COR-L47 (cell line): Measurements from ENCODE around the gene TMEM201.
"Not testable (repeated sequence)": the region's sequence is repeated elsewhere in the genome, so short reads cannot be mapped to it uniquely, and the experiment has no call there.

Source experiments
- DNase-seq: peaks from one replicate; lab custom pipeline; 2025; lab: John Stamatoyannopoulos, UW

The TMEM201 gene, protein sequence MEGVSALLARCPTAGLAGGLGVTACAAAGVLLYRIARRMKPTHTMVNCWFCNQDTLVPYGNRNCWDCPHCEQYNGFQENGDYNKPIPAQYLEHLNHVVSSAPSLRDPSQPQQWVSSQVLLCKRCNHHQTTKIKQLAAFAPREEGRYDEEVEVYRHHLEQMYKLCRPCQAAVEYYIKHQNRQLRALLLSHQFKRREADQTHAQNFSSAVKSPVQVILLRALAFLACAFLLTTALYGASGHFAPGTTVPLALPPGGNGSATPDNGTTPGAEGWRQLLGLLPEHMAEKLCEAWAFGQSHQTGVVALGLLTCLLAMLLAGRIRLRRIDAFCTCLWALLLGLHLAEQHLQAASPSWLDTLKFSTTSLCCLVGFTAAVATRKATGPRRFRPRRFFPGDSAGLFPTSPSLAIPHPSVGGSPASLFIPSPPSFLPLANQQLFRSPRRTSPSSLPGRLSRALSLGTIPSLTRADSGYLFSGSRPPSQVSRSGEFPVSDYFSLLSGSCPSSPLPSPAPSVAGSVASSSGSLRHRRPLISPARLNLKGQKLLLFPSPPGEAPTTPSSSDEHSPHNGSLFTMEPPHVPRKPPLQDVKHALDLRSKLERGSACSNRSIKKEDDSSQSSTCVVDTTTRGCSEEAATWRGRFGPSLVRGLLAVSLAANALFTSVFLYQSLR

DNA sequence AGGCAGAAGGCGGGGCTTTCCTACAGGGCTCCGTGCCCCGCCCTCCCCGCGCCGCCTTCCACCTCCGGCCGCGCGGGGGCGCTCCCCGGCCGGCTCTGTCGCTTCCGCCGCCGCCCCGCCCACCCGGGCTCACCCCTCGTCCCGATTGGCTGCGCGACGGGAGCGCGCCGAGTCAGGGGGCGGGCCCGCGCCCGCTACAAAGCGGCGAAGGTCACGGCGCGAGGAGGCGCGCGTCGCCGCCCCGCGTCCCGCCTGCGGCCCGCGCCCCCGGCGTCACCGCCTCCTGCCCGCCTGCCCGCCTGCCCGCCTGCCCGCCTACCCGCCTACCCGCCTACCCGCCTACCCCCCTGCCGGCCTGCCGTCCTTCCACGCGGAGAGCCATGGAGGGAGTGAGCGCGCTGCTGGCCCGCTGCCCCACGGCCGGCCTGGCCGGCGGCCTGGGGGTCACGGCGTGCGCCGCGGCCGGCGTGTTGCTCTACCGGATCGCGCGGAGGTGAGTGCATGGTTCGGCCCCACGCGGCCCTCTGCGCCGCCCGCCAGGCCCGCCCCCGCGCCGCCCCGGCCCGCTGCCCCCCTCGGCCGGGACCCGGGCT is at the start of gene TMEM201:
Gene TMEM201, plus strand, starts transcription at position 361 of the 593 bp plus-strand sequence. Its CDS starts 20 bp downstream, at position 381.
- DNase-seq = peak; percentile 94

DNA sequence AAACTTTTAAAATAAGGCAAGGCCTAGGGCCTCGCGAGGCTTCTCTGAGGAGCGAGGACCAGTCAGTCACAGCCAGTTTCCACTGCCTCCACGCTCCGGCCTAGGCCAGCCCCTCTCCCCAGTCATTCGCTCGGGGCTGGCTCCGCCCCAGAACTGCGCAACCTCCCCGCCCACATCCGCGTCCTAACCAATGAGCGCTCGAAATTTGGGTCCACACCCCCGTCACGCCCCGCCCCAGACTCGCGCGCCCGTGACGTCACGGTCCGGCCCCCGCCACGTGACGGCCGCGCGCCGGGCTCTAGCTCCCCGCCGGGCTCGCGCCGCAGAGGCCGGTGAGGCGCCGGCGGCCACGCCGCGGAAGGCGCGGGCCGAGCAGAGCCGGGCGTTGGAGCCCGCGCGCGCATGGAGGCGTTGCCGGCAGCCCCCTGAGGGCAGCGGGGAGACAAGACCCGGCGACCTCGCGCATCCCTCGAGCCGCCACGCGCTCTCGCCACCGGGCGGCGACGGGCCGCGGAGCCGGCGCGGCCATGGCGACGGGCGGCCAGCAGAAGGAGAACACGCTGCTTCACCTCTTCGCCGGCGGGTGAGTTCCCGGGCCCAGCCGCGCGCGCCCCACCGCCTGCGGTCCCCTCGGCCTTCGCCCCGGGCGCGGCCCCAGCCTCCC is 49.4 kb upstream of the TMEM201 start, which contains the start of gene SLC25A33:
Gene SLC25A33, plus strand, starts transcription at position 301 of the 664 bp plus-strand sequence. Its CDS starts 227 bp downstream, at position 528.
- DNase-seq = peak; percentile 96

DNA sequence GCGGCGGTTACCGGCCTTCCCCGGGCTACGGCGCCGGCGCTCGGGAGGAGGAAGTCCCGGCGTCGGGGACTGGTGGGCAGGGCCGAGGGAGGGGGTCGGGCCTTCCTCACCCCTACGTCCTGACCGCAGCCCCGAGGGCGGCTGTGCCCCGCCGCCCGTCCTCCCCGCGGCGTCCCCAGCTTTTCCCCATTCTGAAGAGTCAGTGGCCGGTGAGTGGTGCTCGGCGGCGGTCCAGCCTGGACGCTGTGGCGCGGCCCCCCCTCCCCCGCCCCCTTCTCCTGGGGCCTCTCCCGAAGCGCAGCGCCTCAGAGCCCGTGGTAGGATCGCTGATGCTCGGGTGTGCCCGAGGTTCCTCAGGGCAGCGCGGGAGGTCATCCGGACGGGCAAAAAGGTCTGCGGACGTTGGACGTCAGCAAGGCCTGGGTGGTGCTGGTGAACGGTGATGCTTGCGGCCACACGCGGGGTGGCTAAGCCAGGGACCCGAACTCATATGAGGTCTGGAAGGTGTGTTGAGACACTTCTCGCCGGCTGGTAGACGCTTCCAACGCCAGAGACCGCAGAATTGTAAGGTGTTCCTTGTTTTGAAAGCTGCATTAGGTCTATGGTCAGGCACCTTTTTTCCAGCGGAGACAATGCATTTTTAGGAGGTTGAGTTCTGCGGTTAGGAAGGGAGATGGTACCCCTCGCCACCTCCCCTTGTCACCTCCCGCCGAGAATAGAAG is 48.7 kb upstream of the TMEM201 start:
- peak; percentile 32 for DNase-seq

DNA sequence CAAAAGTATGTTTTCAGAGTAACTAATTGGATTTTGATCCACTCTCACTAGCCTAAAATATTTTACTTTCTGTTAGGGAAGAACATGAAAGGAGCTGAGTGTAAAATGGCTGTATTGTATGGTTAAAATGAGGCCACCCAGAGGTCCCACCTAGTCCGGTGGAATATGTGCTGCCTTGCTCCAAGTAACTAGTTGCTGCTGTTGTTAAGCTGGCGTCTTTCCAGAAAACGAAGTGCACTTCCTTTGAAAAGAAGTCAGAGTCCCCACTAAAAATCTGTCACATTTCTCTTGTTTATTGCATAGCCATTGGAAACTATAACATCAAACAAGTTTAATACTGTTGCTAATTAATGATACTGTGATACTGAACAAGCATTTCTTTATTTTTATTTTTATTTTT is 46.3 kb upstream of the TMEM201 start:
- DNase-seq = peak; percentile 53

DNA sequence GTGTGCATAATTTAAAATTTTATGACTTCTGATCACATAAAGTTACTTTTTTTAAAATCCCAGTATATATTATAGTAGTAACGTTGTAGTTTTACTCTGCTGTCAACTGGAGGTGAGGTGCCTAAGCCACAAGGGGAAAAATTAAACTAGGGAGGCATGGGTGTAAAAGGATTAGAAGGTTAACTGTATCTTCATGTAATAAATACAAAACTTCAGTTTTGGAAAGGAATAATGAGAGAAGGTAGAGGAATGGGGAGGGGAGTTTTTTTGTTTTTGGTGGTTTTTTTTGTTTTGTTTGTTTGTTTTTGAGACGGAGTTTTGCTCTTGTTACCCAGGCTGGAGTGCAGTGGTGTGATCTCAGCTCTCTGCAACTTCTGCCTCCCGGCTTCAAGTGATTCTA is 43.8 kb upstream of the TMEM201 start:
- no peak for DNase-seq

DNA sequence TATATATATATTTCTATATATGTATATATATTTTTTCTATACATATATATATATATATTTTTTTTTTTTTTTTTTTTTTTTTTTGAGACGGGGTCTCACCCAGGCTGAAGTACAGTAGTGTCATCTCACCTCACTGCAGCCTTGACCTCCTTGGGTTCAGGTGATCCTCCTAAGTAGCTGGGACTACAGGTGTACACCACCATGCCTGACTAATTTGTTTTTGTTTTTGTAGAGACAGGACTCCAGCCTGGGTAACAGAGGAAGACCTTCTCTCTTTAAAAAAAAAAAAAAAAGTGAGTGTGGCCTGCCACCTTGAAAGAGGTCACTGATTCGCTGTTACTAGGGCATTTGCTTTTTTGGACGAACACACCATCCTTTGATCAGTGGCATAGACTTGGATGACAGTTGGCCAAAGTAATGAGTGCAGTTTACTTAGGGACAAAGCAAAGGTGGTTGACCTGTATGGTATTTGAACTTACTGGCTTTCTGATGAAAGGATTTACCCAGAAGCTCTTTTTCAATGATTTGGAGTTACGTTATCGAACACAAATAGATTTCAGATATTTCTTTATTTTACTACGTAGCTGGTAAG is 38.7 kb upstream of the TMEM201 start:
- no peak for DNase-seq

DNA sequence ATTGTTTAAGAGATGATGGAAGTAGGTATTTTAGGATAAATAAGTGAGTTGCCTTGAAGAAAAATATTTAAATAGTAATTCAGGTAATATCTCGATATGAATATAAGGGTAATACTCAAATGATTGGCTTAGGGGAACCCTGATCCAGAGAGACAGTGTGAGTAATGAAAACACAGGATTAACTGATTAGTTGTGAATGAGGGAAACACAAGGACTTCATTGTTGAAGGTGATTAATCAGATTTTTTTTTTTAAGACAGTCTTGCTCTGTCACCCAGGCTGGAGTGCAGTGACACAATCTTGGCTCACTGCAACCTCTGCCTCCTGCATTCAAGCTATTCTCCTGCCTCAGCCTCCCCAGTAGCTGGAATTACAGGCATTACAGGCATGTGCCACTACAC is 36.7 kb upstream of the TMEM201 start:
- no peak for DNase-seq

DNA sequence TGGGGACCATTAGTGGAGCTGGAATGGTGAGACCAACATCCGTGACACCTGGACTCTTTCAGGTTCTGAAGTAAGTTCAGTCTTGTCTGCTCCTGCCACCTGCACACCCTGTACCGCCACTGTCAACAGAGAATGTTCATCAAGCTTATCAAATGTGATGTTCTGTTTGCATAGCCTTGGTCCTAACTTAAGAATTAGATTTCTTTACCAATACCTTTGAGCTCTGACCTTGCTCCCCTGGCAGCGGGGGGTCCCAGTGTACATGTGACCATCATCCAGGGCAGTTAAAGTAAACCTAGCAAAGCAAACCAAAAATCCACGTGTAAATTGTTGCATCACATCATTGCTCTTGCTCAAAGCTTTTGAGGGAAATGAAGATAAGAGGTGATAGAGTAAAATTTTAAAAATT is 35.0 kb upstream of the TMEM201 start:
- no peak for DNase-seq

DNA sequence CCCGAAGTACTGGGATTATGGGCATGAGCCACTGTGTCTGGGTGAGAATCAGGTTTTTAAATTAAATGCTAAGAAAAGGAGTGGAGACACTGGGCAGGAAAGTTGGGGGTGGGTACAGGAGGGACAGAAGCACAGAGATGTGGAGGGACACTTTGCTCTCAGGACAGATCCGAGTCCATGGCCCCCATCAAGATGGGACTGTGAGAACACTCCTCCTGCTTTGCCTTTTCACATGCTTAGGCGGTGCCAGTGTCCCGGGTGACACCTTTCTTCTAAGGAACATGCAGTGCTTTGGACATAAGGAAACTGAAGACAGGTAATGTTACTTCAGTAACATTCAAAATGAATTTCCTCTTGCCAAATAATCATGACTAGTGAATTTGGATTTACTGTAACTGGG is 32.8 kb upstream of the TMEM201 start:
- DNase-seq = no peak

DNA sequence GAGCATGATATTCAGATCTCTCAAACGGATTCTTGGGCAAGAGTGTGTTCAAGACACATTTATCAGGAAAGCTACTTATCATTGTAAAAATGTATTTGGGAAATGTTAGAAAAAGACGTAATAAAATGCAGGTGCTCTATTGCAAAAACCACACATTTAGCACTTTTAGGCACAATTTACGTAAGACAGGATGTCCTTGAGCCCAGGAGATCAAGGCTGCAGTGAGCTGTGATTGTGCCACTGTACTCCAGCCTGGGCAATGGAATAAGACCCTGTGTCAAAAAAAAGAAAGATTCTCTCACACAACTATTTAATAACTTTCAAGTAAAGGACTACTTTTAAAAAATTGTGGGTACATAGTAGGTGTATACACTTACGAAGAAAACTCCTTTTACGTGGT is 31.1 kb upstream of the TMEM201 start:
- no peak for DNase-seq

DNA sequence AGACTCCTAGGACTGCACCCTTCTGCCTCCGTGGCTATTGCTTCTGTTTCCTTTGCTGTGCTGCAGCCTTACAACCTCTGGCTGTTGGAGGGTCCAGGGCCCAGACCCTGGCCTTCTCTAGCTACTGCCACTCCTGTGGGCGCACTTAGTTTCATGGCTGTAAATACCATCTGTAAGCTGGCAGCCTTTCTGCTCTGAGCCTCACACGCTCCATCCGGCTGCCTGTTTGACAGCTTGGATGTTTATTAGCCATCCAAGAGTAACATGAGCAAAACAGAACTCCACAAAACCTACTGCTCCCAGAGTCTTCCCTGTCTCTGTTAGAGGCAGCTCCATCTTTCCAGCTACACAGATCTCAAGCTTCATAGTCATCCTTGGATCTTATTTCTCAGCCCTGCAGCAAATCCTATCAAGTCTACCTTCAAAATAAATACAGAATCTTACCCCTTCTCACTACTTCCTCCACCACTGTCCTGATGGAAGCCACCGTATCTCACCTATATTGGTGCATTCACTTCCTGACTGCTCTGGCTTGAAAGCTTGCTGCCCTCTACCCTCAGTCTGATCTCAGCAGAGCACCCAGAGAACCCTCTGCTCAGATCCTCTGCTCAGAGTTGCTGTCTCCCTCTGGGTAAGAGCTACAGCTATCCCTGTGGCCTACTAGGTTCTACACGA is 30.3 kb upstream of the TMEM201 start:
- DNase-seq = no peak

DNA sequence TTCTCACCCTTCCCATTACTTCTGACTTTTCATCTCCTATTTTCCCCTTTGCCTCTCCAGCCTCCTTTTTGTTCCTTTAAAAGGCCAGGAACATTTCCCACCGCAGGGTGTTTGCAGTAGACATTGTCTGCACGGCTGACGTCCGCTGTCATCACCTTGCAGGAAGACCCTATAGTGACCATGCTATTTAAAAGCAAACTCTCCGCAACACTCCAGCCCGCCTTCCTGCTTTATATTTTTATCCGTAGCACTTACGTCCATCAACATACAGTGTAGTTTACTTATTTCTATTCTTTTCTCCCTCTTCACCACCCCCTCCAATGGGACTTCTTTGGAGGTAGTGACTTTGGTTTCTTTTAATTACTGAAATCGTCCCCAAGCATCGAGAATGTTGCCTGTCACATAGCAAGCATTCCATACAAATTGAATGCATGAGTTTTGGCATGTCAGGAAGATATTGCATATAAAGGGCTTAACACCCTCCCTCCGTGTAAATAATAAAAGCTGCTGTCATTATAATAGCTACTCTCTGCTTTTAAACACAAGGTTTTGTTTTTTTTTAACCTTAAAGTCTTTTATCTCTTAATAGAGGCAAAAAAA is 29.7 kb upstream of the TMEM201 start:
- no peak for DNase-seq

DNA sequence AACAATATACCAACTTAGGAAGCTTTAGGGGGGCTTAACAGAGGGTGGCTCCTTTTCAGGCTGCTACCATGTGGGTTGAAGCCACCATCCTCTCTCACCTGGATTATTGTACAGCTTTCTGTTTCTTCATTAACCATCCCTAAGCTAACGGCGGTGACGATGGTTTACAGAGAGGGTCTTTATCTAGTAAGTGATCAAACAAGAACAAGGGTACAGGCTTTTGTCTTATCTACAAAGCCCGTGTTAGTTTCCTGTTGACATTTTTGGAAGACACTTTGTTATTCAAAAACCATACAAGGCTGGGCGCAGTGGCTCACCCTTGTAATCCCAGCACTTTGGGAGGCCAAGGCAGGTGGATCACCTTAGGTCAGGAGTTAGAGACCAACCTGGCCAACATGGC is 29.0 kb upstream of the TMEM201 start:
- no peak for DNase-seq

DNA sequence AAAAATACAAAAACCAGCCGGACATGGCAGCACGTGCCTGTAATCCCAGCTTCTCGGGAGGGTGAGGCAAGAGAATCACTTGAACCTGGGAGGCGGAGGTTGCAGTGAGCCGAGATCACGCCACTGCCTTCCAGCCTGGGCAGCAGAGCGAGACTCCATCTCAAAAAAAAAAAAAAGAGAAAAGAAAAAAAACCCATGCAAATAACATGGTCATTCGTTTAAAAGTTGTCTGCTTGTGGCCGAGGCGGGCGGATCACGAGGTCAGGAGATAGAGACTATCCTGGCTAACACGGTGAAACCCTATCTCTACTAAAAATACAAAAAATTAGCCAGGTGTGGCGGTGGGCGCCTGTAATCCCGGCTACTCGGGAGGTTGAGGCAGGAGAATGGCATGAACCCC is 28.6 kb upstream of the TMEM201 start:
- DNase-seq = not testable (repeated sequence)

DNA sequence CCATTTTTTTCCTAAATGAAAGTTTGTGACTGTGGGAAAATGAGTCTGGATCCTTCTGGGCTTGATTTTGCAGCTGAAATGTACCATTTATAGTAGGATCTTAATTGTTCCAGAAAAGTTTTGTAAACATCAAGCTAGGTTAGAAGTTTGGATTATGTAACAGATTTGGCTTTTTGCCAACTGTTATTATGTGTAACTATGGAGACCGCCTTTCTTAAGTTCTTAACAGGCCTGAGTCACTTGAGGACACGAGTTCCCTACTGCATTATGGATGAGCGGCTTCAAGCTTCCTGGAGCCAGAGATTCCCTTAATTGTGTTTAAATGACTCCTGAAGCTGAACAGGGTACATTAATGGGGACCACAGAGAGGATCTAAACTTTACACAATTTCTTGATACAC is 27.3 kb upstream of the TMEM201 start:
- DNase-seq = peak; percentile 87

DNA sequence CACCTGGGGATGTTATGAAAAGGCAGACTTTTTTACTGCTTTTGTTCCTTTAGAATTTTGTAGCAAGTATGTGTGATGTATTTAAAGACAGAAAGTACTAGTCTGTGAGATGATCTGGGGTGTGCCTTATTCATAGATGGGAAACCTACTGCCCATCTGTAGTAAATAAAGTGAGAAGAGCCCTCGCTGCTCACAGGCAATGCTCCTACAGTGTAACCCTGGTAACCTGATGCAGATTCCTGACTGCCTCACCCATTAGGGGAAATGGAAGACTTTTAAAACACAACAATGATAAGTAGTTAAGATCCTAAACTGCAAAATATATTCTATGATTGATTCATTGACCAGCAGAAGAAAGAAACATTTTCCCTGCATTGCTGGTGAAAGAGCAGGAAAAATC is 19.4 kb upstream of the TMEM201 start:
- no peak for DNase-seq

DNA sequence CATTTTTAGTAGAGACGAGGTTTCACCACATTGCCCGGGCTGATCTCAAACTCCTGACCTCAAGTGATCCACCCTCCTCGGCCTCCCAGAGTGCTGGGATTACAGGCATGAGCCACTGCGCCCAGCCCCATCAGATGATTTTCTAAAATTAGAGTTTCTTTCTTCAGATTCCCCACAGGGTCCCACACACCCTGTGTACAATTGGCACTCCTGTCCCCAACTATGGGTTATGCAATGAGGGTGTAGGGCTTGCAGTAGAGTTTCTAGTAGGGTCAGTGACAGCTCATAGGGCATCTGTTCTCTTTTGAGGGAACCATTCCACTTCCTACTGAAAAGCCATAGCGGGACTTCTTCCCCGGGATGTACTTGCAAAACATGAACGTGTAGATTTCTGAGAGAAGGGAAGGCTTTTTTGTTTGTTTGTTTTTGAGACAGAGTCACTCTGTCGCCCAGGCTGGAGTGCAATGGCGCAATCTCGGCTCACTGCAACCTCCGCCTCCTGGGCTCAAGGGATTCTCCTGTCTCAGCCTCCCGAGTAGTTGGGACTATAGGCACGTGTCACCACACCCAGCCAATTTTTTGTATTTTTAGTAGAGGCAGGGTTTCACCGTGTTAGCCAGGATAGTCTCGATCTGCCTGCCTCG is 17.7 kb upstream of the TMEM201 start:
- DNase-seq = not testable (repeated sequence)

DNA sequence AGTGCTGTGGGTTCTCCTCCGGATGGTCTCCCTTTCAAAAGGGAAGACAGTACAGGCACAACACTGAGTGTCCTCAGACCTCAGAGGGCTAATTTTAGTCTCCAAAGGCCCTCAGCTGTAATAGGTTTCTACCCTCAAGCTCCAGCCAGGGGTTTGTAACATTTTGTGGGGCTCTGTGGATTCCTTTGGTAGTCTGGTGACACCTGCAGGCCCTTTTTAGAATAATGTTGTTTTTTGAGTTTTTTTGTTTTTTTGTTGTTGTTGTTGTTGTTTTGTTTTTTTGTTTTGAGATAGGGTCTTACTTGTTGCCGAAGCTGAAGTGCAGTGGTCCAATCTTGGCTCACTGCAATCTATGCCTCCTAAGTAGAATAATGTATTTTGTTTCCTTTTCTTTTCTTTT is 15.0 kb upstream of the TMEM201 start:
- peak; percentile 18 for DNase-seq

DNA sequence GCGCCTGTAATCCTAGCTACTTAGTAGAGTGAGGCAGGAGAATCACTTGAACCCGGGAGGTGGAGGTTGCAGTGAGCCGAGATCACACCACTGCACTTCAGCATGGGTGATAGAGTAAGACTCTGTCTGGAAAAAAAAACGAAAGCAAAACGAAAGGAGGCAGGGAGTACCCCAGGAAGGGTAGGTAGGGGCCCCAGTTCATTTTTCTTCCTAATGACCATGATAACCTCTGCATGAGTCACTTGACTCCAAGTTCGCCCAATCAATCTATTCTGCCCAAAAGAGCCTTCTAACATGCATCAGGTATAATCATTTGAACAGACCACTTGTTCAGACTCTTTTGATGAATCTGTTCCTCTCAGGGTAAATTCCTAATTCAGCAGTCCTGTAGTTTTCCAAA is 13.2 kb upstream of the TMEM201 start:
- no peak for DNase-seq

DNA sequence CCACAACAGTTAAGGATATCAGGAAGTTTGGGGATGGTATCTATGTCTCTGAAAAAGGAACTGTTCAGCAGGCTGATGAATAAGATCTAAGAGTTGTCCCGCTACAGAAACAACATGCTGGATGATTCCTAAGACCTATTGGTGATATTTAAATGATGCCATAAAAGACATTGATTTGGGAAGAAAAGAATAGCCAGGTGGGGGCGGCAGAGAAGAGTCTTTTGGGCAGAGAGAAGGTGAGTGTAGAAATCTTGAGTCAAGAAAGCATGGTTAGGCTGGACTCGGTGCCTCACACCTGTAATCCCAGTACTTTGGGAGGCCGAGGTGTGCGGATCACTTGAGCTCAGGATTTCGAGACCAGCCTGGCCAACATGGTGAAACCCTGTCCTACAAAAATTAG is 11.8 kb upstream of the TMEM201 start:
- DNase-seq = no peak
